ENCODE data around the gene ADISSP. TPM values are rescaled to one million over a fixed set of nuclear protein-coding genes. Genes with fewer than 3 reads are reported as not detected.
A peak's percentile ranks its signal among the peaks of the same experiment; 100 is the strongest.

Gene ADISSP
- total and polyA plus RNA-seq, 2 donors (not counting 1 experiment from before 2014, with no cell fraction given) = 17.0 to 23.5 TPM

- Histone ChIP-seq H3K27me3 (ENCODE audit: control insufficient read depth, insufficient read depth, low read length) (no peaks in the 10 kb centered on the region), H3K4me1 (ENCODE audit: control insufficient read depth, extremely low read depth, insufficient read depth, low read length) (peaks cover 47% of the 10 kb centered on the region), H3K4me2 (ENCODE audit: extremely low read depth, insufficient read depth, low read length) (no peak overlapping the region), H3K4me3 (replicated peaks in 1 of 4; ENCODE audit: control extremely low read depth in 1 of 4, insufficient read depth in 1 of 4, low read depth in 3 of 4, low read length in 4 of 4) (no peak overlapping the region), H3K36me3 (ENCODE audit: control insufficient read depth, insufficient read depth, low read length) (peaks cover 58% of the 10 kb centered on the region), H3K9ac (ENCODE audit: insufficient read depth, low read length) (no peak overlapping the region), H3K9me3 (ENCODE audit: control insufficient read depth, insufficient read depth, low read depth, low read length) (no peaks in the 10 kb centered on the region), H4K20me1 (ENCODE audit: control insufficient read depth, extremely low read depth, insufficient read depth, low read length) (no peaks in the 10 kb centered on the region), H2AFZ (ENCODE audit: low read length) (no peak overlapping the region), H3K27ac (ENCODE audit: insufficient read depth, low read length) (peak overlapping the region; percentile 98), H3K79me2 (ENCODE audit: control insufficient read depth, insufficient read depth, low read length) (peaks cover 31% of the 10 kb centered on the region)
- peak in 1 of 2 donors; percentile 37 for DNase-seq (ENCODE audit: low read depth in 2 of 2)
- no peak for TF ChIP-seq CTCF (conservative IDR thresholded peaks at IDR 0.05 in 1 of 2, IDR thresholded peaks at IDR 0.05 in 1 of 2; ENCODE audit: low read depth in 1 of 2, low read length in 2 of 2)
- TF ChIP-seq EZH2 (IDR thresholded peaks at IDR 0.05; ENCODE audit: low read length, missing control alignments) = no peak
These were observed 36.8 kb upstream of the ADISSP start for GRCh38 chr20:3804254-3804751.

- no peak overlapping the region for H3K27ac ChIP-seq (ENCODE audit: insufficient read depth, low read length)
- H3K4me2 ChIP-seq (ENCODE audit: extremely low read depth, insufficient read depth, low read length) = no peak overlapping the region
- no peaks in the 10 kb centered on the region for H3K27me3 ChIP-seq (ENCODE audit: control insufficient read depth, insufficient read depth, low read length)
- peaks cover 49% of the 10 kb centered on the region for H3K4me1 ChIP-seq (ENCODE audit: control insufficient read depth, extremely low read depth, insufficient read depth, low read length)
- no peaks in the 10 kb centered on the region for H3K9me3 ChIP-seq (ENCODE audit: control insufficient read depth, insufficient read depth, low read depth, low read length)
- H3K4me3 ChIP-seq (replicated peaks in 1 of 4; ENCODE audit: control extremely low read depth in 1 of 4, insufficient read depth in 1 of 4, low read depth in 3 of 4, low read length in 4 of 4) = no peak overlapping the region
- no peak overlapping the region for H2AFZ ChIP-seq (ENCODE audit: low read length)
- H4K20me1 ChIP-seq (ENCODE audit: control insufficient read depth, extremely low read depth, insufficient read depth, low read length) = no peaks in the 10 kb centered on the region
- no peak overlapping the region for H3K9ac ChIP-seq (ENCODE audit: insufficient read depth, low read length)
- H3K36me3 ChIP-seq (ENCODE audit: control insufficient read depth, insufficient read depth, low read length) = peaks cover 61% of the 10 kb centered on the region
- DNase-seq (ENCODE audit: low read depth in 2 of 2) = no peak
- peaks cover 36% of the 10 kb centered on the region for H3K79me2 ChIP-seq (ENCODE audit: control insufficient read depth, insufficient read depth, low read length)
- TF ChIP-seq CTCF (conservative IDR thresholded peaks at IDR 0.05 in 1 of 2, IDR thresholded peaks at IDR 0.05 in 1 of 2; ENCODE audit: low read depth in 1 of 2, low read length in 2 of 2) (no peak), EZH2 (IDR thresholded peaks at IDR 0.05; ENCODE audit: low read length, missing control alignments) (no peak)
These were observed 36.3 kb upstream of the ADISSP start for GRCh38 chr20:3803854-3804253.

GRCh38 chr20:3803289-3803688 lies 35.7 kb upstream of the ADISSP start:
- H3K79me2 ChIP-seq (ENCODE audit: control insufficient read depth, insufficient read depth, low read length) = peaks cover 41% of the 10 kb centered on the region

More at GRCh38 chr20:3803289-3803688, 35.7 kb upstream of the ADISSP start:
- peak overlapping the region; percentile 22 for H3K27ac ChIP-seq (ENCODE audit: insufficient read depth, low read length)
- no peak for DNase-seq (ENCODE audit: low read depth in 2 of 2)
- no peaks in the 10 kb centered on the region for H3K27me3 ChIP-seq (ENCODE audit: control insufficient read depth, insufficient read depth, low read length)
- H3K9ac ChIP-seq (ENCODE audit: insufficient read depth, low read length) = no peak overlapping the region
- H3K36me3 ChIP-seq (ENCODE audit: control insufficient read depth, insufficient read depth, low read length) = peaks cover 65% of the 10 kb centered on the region
- no peaks in the 10 kb centered on the region for H3K9me3 ChIP-seq (ENCODE audit: control insufficient read depth, insufficient read depth, low read depth, low read length)
- H3K4me2 ChIP-seq (ENCODE audit: extremely low read depth, insufficient read depth, low read length) = no peak overlapping the region
- no peaks in the 10 kb centered on the region for H4K20me1 ChIP-seq (ENCODE audit: control insufficient read depth, extremely low read depth, insufficient read depth, low read length)
- no peak overlapping the region for H2AFZ ChIP-seq (ENCODE audit: low read length)
- H3K4me3 ChIP-seq (replicated peaks in 1 of 4; ENCODE audit: control extremely low read depth in 1 of 4, insufficient read depth in 1 of 4, low read depth in 3 of 4, low read length in 4 of 4) = no peak overlapping the region
- TF ChIP-seq EZH2 (IDR thresholded peaks at IDR 0.05; ENCODE audit: low read length, missing control alignments) (no peak), CTCF (conservative IDR thresholded peaks at IDR 0.05 in 1 of 2, IDR thresholded peaks at IDR 0.05 in 1 of 2; ENCODE audit: low read depth in 1 of 2, low read length in 2 of 2) (no peak)
- H3K4me1 ChIP-seq (ENCODE audit: control insufficient read depth, extremely low read depth, insufficient read depth, low read length) = peaks cover 53% of the 10 kb centered on the region
